ENCODE results near the gene SMTN.

DNA sequence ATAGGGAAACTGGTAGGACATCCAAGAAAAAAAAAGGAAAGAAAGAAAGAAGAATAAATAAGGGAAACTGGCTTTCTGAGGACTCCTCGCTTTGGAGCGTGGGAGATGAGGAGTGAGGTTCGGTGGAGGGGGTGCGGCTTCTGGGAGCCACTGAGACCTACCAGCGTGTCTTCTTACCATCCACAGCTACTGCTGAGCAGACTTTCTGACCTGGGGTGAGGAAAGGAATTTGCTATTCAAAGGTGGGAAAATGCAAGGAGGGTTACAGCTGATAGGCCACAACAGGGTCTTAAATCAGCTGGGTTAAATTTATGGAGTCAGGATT is 26.7 kb downstream of the SMTN start:
- TF ChIP-seq, protein P1, sequence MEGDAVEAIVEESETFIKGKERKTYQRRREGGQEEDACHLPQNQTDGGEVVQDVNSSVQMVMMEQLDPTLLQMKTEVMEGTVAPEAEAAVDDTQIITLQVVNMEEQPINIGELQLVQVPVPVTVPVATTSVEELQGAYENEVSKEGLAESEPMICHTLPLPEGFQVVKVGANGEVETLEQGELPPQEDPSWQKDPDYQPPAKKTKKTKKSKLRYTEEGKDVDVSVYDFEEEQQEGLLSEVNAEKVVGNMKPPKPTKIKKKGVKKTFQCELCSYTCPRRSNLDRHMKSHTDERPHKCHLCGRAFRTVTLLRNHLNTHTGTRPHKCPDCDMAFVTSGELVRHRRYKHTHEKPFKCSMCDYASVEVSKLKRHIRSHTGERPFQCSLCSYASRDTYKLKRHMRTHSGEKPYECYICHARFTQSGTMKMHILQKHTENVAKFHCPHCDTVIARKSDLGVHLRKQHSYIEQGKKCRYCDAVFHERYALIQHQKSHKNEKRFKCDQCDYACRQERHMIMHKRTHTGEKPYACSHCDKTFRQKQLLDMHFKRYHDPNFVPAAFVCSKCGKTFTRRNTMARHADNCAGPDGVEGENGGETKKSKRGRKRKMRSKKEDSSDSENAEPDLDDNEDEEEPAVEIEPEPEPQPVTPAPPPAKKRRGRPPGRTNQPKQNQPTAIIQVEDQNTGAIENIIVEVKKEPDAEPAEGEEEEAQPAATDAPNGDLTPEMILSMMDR (conservative IDR thresholded peaks at IDR 0.05; ENCODE audit: low read depth, low read length), result no peak
- TF ChIP-seq EZH2 (IDR thresholded peaks at IDR 0.05; ENCODE audit: low read length, unreplicated experiment) (no peak), EZH2phosphoT487 (IDR thresholded peaks at IDR 0.05; ENCODE audit: borderline replicate concordance, low read length) (no peak)

Data from PC-3 (cell line).